Glutamatergic neuron (in vitro differentiated cells): ENCODE data around the gene CALML6. TPM values are rescaled to one million over a fixed set of nuclear protein-coding genes. Genes with fewer than 3 reads are reported as not detected.

Experiments used
- DNase-seq: peaks from one replicate; pipeline ENCODE4 v3.0.0; 2022
- H3K27ac Mint-ChIP-seq: one replicate; pipeline ENCODE4 v1.8.0; 2020; ENCODE audit warnings: mild to moderate bottlenecking, mixed read lengths, inconsistent platforms; ENCODE audit not compliant: unreplicated experiment
- H3K27me3 Mint-ChIP-seq: one replicate; pipeline ENCODE4 v1.8.0; 2020; ENCODE audit warnings: mild to moderate bottlenecking, moderate library complexity, mixed read lengths, inconsistent platforms; ENCODE audit not compliant: unreplicated experiment
- H3K36me3 Mint-ChIP-seq: one replicate; pipeline ENCODE4 v1.8.0; 2020; ENCODE audit warnings: mild to moderate bottlenecking, mixed read lengths, inconsistent platforms; ENCODE audit not compliant: unreplicated experiment
- H3K4me1 Mint-ChIP-seq: one replicate; pipeline ENCODE4 v1.8.0; 2020; ENCODE audit warnings: mild to moderate bottlenecking, low read depth, mixed read lengths, inconsistent platforms; ENCODE audit not compliant: unreplicated experiment
- H3K4me3 Mint-ChIP-seq: one replicate; pipeline ENCODE4 v1.8.0; 2020; ENCODE audit warnings: mild to moderate bottlenecking, mixed read lengths, inconsistent platforms; ENCODE audit not compliant: unreplicated experiment
- H3K9me3 Mint-ChIP-seq: one replicate; pipeline ENCODE4 v1.8.0; 2020; ENCODE audit warnings: mild to moderate bottlenecking, moderate library complexity, mixed read lengths, inconsistent platforms; ENCODE audit not compliant: unreplicated experiment
- total RNA-seq: library from RNA; stranded (reverse); fragmentation: NEBNext Ultra II Directional; extraction: Animal tissue kit (Norgen Biotek cat#: 25700); gene quantifications from one replicate; pipeline ENCODE4 v1.2.1, GENCODE V29; 2021; ENCODE audit not compliant: unreplicated experiment
- TF ChIP-seq, protein P1 (sequence below): fragments of 200-600 bp; sonication (generic); IDR thresholded peaks from one replicate; pipeline ENCODE4 v1.5.0; 2021; ENCODE audit not compliant: partially characterized antibody, unreplicated experiment

The CALML6 gene
- total RNA-seq, 1 donor from 2014 or later, result 5.2 TPM

DNA sequence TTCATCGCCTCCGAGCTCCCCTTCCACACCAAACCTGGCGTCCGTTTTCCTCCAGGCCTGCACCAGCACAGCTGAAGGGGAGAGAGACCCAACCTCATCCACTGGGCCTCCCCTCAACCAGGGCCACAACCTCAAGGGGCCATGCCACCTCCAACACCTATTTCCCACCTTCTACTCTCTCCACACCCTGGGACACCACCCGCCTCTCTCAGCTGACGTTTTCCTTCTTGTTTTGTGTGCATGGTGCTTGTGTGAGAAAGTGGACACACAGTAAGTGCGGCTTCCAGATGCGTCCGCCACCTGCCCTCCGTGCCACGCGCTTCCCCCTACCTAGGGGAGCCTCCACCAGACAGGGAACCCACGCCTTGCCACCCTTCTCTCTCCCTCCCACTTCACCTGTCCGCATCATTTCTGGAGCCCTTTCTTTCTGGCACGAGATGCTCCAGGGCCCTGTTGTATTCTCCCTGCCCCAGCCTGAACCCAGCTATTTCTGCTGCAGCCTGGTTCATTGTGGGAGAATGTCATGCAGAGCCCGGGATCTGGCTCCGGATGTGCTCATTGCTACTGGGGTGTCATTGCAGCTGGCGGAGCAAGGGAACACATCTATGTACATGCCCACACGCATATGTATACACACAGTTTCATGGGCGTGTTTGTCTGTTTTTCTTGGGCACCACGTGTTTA is 22.8 kb upstream of the CALML6 start:
- Mint-ChIP-seq H3K9me3 (peaks cover 15% of the 10 kb centered on the region), H3K27ac (peak overlapping the region; percentile 57), H3K4me1 (peaks cover 28% of the 10 kb centered on the region), H3K36me3 (no peaks in the 10 kb centered on the region), H3K4me3 (peak overlapping the region; percentile 85), H3K27me3 (peaks cover 18% of the 10 kb centered on the region)
- DNase-seq, result no peak
- TF ChIP-seq, protein P1, sequence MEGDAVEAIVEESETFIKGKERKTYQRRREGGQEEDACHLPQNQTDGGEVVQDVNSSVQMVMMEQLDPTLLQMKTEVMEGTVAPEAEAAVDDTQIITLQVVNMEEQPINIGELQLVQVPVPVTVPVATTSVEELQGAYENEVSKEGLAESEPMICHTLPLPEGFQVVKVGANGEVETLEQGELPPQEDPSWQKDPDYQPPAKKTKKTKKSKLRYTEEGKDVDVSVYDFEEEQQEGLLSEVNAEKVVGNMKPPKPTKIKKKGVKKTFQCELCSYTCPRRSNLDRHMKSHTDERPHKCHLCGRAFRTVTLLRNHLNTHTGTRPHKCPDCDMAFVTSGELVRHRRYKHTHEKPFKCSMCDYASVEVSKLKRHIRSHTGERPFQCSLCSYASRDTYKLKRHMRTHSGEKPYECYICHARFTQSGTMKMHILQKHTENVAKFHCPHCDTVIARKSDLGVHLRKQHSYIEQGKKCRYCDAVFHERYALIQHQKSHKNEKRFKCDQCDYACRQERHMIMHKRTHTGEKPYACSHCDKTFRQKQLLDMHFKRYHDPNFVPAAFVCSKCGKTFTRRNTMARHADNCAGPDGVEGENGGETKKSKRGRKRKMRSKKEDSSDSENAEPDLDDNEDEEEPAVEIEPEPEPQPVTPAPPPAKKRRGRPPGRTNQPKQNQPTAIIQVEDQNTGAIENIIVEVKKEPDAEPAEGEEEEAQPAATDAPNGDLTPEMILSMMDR, result no peak

DNA sequence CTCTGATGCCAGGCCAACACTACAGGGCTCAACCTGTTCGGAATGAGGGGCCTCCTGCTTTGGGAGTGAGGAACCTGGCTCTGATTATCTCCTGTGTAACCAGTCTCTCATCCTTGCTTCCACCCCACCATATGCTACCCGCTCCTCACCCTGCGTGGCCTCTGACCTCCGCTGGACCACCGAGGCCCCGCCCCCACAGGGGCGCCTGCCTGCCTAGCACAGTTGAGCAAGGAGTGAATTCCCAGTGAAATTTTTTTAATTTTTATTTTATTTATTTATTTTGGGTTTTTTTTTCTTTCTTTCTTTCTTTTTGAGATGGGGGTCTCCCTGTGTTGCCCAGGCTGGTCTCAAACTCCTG is 22.3 kb upstream of the CALML6 start:
- no peak for DNase-seq
- TF ChIP-seq, protein P1, result no peak
- H3K9me3 Mint-ChIP-seq, result peaks cover 14% of the 10 kb centered on the region
- H3K4me3 Mint-ChIP-seq, result peak overlapping the region; percentile 85
- peaks cover 18% of the 10 kb centered on the region for H3K27me3 Mint-ChIP-seq
- H3K36me3 Mint-ChIP-seq, result no peaks in the 10 kb centered on the region
- peaks cover 26% of the 10 kb centered on the region for H3K4me1 Mint-ChIP-seq
- H3K27ac Mint-ChIP-seq, result peak overlapping the region; percentile 57

DNA sequence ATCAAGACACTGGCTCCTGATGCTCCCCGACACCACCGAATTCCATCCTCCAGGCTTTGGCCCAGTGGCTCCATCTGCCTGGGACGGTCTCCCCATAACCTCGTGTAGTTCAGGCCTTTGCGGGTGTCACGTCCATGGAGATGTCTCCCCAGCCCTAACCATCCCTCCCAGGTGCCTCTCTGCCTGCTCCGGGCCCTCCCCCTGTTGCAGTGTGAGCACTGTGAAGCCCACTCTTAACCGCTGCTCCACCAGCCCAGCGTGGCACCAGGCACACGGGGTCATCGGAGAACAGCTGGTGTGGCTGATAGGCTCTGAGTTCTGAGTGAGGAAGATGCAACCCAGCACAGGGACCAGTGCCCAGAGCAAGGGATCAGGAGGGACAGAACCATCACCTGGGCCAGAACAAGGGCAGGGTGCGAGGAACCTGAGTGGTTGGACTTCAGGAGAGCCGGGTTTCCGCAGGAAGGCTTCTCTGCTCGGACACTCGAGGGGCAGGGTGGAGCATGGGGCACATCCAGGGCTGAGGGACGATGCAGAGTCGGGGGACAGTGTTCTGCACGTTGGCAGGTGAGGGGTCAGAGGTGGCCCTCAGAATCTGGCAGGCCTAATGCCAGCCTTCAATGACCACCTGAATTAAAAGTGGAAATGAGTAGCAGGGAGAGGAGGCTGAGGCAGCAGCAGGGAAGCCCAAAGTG is 21.6 kb upstream of the CALML6 start:
- H3K4me1 Mint-ChIP-seq, result peaks cover 21% of the 10 kb centered on the region
- peaks cover 18% of the 10 kb centered on the region for H3K27me3 Mint-ChIP-seq
- peaks cover 13% of the 10 kb centered on the region for H3K9me3 Mint-ChIP-seq
- no peaks in the 10 kb centered on the region for H3K36me3 Mint-ChIP-seq
- no peak overlapping the region for H3K4me3 Mint-ChIP-seq
- peak overlapping the region; percentile 52 for H3K27ac Mint-ChIP-seq
- TF ChIP-seq, protein P1, result no peak
- no peak for DNase-seq

DNA sequence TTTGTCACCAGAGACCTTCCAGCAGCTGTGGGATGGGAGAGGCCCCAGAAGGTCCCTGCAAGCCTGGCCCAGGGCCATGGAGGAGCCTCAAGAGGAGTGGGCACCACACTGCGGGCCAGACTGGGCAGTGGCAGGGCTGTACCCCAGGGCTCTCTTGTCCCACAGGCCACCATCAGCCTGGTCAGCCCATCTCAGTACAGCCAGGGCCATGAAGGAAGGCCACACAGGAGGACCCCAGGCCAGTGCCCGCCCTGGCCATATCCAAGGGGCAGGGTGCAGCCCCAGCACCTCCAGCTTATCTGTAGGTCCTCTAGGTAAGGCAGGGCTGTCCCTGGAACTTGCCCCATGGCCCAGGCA is 21.1 kb upstream of the CALML6 start:
- no peaks in the 10 kb centered on the region for H3K36me3 Mint-ChIP-seq
- peaks cover 18% of the 10 kb centered on the region for H3K27me3 Mint-ChIP-seq
- no peak overlapping the region for H3K4me3 Mint-ChIP-seq
- H3K9me3 Mint-ChIP-seq, result peaks cover 9% of the 10 kb centered on the region
- no peak for DNase-seq
- no peak overlapping the region for H3K27ac Mint-ChIP-seq
- peaks cover 21% of the 10 kb centered on the region for H3K4me1 Mint-ChIP-seq
- TF ChIP-seq, protein P1, result no peak

DNA sequence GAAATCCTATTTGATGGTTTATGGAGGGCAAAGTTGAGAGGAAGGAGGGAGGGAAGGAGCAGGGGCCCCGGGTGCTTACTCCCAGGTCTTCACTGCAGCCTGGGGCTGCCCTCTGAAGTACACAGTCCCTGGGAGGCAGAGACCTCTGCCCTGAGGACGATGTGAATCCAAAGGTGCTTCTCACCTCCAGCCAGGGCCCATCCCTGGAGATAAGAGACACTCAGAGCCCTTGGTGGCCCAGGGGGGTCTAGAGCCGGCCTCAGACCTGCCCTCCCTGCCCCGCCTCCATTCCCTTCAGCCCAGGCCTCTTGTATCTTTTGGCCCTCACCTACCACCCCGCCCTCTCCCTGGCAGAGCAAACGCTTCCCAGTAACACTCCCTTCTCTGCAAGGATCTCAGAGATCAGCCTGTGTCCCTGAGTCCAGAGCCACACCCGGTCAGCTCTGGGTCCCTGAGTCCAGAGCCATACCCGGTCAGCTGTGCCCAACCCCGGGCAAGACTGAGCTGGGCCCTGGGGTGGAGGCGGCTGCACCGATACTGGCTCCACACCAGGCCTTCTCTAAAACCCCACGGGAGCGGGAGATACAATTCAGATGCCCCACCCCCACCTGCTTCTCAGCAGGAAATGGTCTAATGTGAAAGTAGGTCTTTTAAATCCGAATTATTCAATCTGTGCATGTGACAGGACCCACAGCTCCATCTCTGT is 20.6 kb upstream of the CALML6 start:
- H3K27ac Mint-ChIP-seq, result peak overlapping the region; percentile 26
- peaks cover 3% of the 10 kb centered on the region for H3K9me3 Mint-ChIP-seq
- peaks cover 14% of the 10 kb centered on the region for H3K27me3 Mint-ChIP-seq
- no peaks in the 10 kb centered on the region for H3K36me3 Mint-ChIP-seq
- peaks cover 21% of the 10 kb centered on the region for H3K4me1 Mint-ChIP-seq
- DNase-seq, result no peak
- TF ChIP-seq, protein P1, result no peak
- no peak overlapping the region for H3K4me3 Mint-ChIP-seq
